Stimulated activated CD8-positive, alpha-beta memory T cell treated with anti-CD3 and anti-CD28 coated beads, Interleukin-12 subunit alpha, Interleukin-12 subunit beta, amount 100 ng/mL, for 24 hours (primary cell): ENCODE data around the gene ABHD4.
"Not testable (repeated sequence)": the region's sequence is repeated elsewhere in the genome, so short reads cannot be mapped to it uniquely, and the experiment has no call there.

Source experiments
- DNase-seq: peaks from one replicate; pipeline ENCODE4 v3.0.0-alpha.2; 2020; ENCODE audit errors: extremely low read depth

ABHD4 gene

GRCh38 chr14:22561661-22562579 is 36.2 kb upstream of the ABHD4 start:
- no peak for DNase-seq

- no peak for DNase-seq
These were observed 34.1 kb upstream of the ABHD4 start for GRCh38 chr14:22563987-22564386.

GRCh38 chr14:22564463-22564862 is 33.6 kb upstream of the ABHD4 start:
- DNase-seq = no peak

GRCh38 chr14:22565391-22565945 is 32.6 kb upstream of the ABHD4 start:
- DNase-seq = no peak

DNA sequence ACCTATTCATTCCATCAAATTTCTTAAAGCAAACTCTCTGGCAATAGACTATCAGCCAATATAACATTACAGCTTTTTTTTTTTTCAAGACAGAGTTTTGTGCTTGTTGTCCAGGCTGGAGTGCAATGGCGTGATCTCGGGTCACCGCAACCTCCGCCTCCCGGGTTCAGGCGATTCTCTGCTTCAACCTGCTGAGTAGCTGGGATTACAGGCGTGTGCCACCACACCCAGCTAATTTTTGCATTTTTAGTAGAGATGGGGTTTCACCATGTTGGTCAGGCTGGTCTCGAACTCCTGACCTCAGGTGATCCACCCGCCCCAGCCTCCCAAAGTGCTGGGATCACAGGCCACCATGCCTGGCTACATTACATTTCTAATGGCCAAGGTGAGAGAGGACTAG is 31.8 kb upstream of the ABHD4 start:
- not testable (repeated sequence) for DNase-seq

- no peak for DNase-seq
These were observed 31.3 kb upstream of the ABHD4 start for GRCh38 chr14:22566845-22567244.

GRCh38 chr14:22567437-22567836 is 30.7 kb upstream of the ABHD4 start:
- no peak for DNase-seq

GRCh38 chr14:22569106-22569736 is 28.9 kb upstream of the ABHD4 start:
- no peak for DNase-seq

DNA sequence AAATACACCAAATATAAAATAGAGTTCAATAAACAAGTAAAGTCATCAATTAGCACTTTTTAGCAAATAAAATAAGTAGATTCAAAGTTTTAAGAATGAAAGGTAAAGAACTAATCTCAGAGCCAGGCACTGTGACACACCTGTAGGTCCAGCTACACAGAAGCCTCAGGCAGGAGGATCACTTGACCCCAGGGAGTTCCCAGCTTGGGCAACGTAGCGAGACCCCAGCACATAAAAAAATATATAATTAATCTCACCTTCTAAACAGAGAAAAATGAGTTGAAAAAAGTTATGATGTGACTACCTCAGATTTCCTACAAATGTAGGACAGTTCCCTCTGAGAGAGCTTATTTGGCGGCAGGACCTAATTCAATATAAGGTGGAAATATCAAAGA is 28.4 kb upstream of the ABHD4 start:
- DNase-seq = no peak

- DNase-seq = no peak
These were observed 27.8 kb upstream of the ABHD4 start for GRCh38 chr14:22570132-22570949.

- DNase-seq = no peak
These were observed 25.5 kb upstream of the ABHD4 start for GRCh38 chr14:22572562-22573058.

- no peak for DNase-seq
These were observed 24.3 kb upstream of the ABHD4 start for GRCh38 chr14:22573804-22574203.

DNA sequence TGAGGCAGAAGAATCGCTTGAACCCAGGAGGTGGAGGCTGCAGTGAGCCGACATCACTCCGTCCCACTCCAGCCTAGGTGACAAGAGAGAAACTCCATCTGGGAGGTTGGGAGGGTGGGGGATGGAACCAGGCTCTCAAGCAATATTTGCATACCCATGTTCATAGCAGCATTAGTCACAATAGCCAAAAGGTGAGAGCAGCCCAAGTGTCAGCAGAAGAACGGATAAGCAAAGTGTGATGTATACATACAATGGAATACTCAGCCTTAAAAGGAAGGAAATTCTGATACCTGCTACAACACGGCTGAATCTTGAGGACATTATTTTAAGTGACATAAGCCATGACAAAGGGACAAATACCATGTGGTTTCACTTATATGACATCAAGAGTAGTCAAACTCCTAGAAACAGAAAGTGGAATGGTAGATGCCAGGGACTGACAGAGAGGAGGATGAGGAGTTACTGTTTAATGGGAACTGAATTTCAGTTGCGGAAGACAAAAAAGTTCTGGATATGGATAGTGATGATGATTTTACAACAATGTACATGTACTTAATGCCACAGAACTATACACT is 20.7 kb upstream of the ABHD4 start:
- no peak for DNase-seq

DNA sequence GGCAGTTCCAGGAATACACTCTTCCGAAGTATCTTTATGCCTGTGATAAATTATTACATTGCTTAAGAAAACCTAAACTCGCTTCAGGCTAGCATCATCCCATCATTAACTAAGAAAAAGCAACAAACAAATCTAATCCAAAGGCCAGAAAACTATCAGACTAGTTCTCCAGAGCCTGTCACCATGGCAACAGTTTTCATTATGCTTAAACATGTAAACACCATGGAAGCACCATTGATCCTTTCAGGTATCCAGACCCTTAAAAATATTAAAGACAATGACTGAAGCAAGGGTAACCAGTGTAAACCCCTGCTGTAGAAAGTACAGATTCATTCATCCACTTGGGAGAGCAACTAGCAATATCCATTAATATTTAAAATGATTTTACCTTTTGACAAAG is 18.9 kb upstream of the ABHD4 start:
- DNase-seq = no peak

GRCh38 chr14:22579881-22580280 is 18.2 kb upstream of the ABHD4 start:
- DNase-seq = no peak

DNA sequence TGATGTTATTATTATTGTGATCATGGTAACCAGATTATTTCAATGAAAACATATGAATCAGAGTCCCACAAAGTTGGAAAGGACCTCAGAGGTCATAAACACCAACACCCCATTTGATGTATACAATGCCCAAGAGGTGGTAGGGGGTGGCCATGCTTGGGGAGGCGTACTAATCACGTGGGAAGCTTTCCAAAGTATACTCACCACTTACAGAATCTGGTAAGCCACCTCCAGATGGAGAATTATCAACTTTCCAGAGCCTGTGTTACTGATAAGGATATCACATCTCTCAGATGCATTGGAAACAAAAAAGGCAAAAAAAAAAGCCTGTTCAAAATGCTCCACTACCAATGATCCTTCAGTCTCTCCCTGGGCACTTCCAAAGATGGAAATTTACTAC is 17.5 kb upstream of the ABHD4 start:
- no peak for DNase-seq

GRCh38 chr14:22583994-22584393 is 14.1 kb upstream of the ABHD4 start:
- DNase-seq = no peak

- DNase-seq = no peak
These were observed 10.9 kb upstream of the ABHD4 start for GRCh38 chr14:22587247-22587646.

- DNase-seq = not testable (repeated sequence)
These were observed 10.2 kb upstream of the ABHD4 start for GRCh38 chr14:22587677-22588422.

- DNase-seq = no peak
These were observed 9.5 kb upstream of the ABHD4 start for GRCh38 chr14:22588526-22589095.
